Measurements from ENCODE around the gene SLFN11. TPM values are rescaled to one million over a fixed set of nuclear protein-coding genes. Genes with fewer than 3 reads are reported as not detected.
"Not testable (repeated sequence)": the region's sequence is repeated elsewhere in the genome, so short reads cannot be mapped to it uniquely, and the experiment has no call there.

Gene SLFN11
- total RNA-seq, 2 donors from 2014 or later: 7.7 TPM

DNA sequence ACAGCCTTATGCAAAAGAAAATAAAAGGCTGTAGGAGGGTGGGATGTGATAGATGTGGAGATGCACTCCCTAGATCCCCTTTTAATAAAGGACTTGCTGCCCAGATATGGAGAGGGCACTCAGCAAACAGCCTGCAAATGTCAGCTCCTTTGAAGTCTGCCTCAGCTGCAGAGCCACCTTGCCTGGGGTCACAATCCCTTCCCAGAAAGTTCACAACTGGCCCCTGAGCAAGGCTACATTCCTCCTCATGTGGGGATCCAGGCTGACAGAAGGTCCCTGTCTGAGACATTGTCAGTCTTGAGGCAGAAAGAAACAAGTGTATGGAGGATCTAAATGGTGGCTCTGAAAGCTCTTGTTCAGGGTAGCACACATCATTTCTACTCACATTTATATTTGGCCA is 36.1 kb downstream of the SLFN11 start:
- H3K4me3 ChIP-seq: no peak overlapping the region
- H3K9me3 ChIP-seq: no peaks in the 10 kb centered on the region
- H3K4me1 ChIP-seq (replicated peaks): no peaks in the 10 kb centered on the region
- no peak overlapping the region for H3K27ac ChIP-seq
- H3K27me3 ChIP-seq (replicated peaks; ENCODE audit: insufficient read depth): peaks cover 2% of the 10 kb centered on the region
- intact Hi-C loops (cut with DNase I): loop anchor here (5.0 kb wide), 1 partner anchor 120 kb away; no protein-coding TSS in a partner anchor
- TF ChIP-seq POLR2A (IDR thresholded peaks at IDR 0.05) (no peak), POLR2AphosphoS5 (IDR thresholded peaks at IDR 0.05) (no peak)
- TF ChIP-seq, protein P1, sequence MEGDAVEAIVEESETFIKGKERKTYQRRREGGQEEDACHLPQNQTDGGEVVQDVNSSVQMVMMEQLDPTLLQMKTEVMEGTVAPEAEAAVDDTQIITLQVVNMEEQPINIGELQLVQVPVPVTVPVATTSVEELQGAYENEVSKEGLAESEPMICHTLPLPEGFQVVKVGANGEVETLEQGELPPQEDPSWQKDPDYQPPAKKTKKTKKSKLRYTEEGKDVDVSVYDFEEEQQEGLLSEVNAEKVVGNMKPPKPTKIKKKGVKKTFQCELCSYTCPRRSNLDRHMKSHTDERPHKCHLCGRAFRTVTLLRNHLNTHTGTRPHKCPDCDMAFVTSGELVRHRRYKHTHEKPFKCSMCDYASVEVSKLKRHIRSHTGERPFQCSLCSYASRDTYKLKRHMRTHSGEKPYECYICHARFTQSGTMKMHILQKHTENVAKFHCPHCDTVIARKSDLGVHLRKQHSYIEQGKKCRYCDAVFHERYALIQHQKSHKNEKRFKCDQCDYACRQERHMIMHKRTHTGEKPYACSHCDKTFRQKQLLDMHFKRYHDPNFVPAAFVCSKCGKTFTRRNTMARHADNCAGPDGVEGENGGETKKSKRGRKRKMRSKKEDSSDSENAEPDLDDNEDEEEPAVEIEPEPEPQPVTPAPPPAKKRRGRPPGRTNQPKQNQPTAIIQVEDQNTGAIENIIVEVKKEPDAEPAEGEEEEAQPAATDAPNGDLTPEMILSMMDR (IDR thresholded peaks at IDR 0.05): no peak
- no peaks in the 10 kb centered on the region for H3K36me3 ChIP-seq
- no peak for DNase-seq (ENCODE audit: low spot score)

DNA sequence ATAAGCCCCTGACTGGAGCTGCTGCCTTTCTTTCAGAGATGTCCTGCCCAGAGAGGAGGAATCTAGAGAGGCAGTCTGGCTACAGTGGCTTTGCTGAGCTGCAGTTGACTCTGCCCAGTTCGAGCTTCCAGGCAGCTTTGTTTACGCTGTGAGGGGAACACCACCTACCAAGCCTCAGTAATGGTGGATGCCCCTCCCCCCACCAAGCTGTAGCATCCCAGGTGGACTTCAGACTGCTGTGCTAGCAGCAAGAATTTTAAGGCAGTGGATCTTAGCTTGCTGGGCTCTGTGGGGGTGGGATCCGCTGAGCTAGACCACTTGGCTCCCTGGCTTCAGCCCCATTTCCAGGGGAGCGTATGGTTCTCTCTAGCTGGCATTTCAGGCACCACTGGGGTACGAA is 39.8 kb downstream of the SLFN11 start:
- DNase-seq (ENCODE audit: low spot score); H3K9me3 ChIP-seq; H3K27ac ChIP-seq; H3K4me1 ChIP-seq (replicated peaks); intact Hi-C loops (cut with DNase I); H3K36me3 ChIP-seq; H3K4me3 ChIP-seq; H3K27me3 ChIP-seq (replicated peaks; ENCODE audit: insufficient read depth): not testable (repeated sequence)
- WGBS: 86% methylated on average over 5 of the region's 5 CpGs

DNA sequence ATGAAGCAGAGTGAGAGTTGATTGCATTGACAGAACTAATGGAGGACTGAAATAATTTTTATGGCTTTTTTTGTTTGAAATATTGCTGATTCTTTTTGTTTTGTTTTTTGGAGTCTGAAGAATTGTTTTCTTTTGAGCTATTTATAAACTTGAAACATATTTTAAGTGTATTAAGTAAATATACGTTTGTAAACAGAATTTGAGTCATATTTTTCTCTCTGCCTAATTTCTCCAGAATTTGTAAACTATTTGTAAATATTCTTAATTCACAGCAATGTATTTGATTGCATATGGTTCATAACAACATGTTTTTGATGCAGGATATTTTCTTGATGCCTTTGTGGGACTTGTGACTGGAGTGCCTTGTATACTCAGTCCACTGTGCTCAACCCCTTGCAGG is 50.7 kb downstream of the SLFN11 start:
- no peaks in the 10 kb centered on the region for H3K4me1 ChIP-seq (replicated peaks)
- no peaks in the 10 kb centered on the region for H3K27me3 ChIP-seq (replicated peaks; ENCODE audit: insufficient read depth)
- H3K4me3 ChIP-seq: no peak overlapping the region
- no peak for DNase-seq (ENCODE audit: low spot score)
- 94% methylated on average over 1 of the region's 1 CpG for WGBS
- intact Hi-C loops (cut with DNase I): no loop called here
- no peaks in the 10 kb centered on the region for H3K9me3 ChIP-seq
- TF ChIP-seq, protein P1 (IDR thresholded peaks at IDR 0.05): no peak
- TF ChIP-seq POLR2A (IDR thresholded peaks at IDR 0.05) (no peak), POLR2AphosphoS5 (IDR thresholded peaks at IDR 0.05) (no peak)
- no peaks in the 10 kb centered on the region for H3K36me3 ChIP-seq
- H3K27ac ChIP-seq: no peak overlapping the region

DNA sequence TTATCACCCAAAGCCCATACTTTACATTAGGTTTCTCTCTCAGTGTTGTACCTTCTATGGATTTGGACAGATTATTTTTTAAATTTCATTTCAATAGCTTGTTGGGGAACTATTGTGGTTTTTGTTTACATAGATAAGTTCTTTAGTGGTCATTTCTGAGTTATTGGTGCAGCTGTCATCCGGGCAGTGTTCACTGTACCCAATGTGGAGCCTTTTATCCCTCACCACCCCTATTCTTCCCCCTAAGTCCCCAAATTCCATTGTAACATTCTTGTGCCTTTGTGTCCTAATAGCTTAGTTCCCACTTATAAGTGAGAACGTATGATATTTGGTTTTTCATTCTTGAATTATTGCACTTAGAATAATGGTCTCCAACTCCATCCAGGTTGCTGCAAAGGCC is 57.5 kb downstream of the SLFN11 start:
- H3K27me3 ChIP-seq (replicated peaks; ENCODE audit: insufficient read depth): no peaks in the 10 kb centered on the region
- TF ChIP-seq POLR2A (IDR thresholded peaks at IDR 0.05) (no peak), POLR2AphosphoS5 (IDR thresholded peaks at IDR 0.05) (no peak)
- TF ChIP-seq, protein P1 (IDR thresholded peaks at IDR 0.05): no peak
- no peak overlapping the region for H3K27ac ChIP-seq
- no peaks in the 10 kb centered on the region for H3K36me3 ChIP-seq
- WGBS: 87% methylated on average over 2 of the region's 2 CpGs
- no peak overlapping the region for H3K4me3 ChIP-seq
- peaks cover 3% of the 10 kb centered on the region for H3K4me1 ChIP-seq (replicated peaks)
- DNase-seq (ENCODE audit: low spot score): no peak
- intact Hi-C loops (cut with DNase I): no loop called here
- no peaks in the 10 kb centered on the region for H3K9me3 ChIP-seq

DNA sequence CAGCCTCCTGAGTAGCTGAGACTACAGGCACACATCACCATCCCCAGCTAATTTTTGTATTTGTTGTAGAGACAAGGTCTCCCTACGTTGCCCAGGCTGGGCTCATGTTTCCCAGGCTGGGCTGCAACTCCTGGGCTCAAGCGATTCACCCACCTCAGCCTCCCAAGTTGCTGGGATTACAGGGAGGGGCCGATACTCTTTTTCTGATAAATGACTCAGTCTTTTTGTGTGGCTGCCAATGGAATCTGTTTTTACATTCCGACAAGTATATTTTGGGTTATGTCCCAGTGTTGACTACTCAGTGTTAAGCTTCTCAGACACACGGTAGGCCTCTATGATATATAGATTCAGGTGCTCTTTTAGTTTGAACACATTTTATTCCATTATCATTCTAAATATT is 58.1 kb downstream of the SLFN11 start:
- H3K27me3 ChIP-seq (replicated peaks; ENCODE audit: insufficient read depth): no peaks in the 10 kb centered on the region
- WGBS: 19% methylated on average over 5 of the region's 5 CpGs
- H3K27ac ChIP-seq: peak overlapping the region; percentile 36 to 60
- intact Hi-C loops (cut with DNase I): no loop called here
- TF ChIP-seq POLR2AphosphoS5 (IDR thresholded peaks at IDR 0.05): peak; percentile 71
- no peak for TF ChIP-seq POLR2A (IDR thresholded peaks at IDR 0.05)
- TF ChIP-seq, protein P1 (IDR thresholded peaks at IDR 0.05): no peak
- no peaks in the 10 kb centered on the region for H3K9me3 ChIP-seq
- H3K36me3 ChIP-seq: no peaks in the 10 kb centered on the region
- DNase-seq (ENCODE audit: low spot score): peak; percentile 83
- no peak overlapping the region for H3K4me3 ChIP-seq
- H3K4me1 ChIP-seq (replicated peaks): peaks cover 3% of the 10 kb centered on the region
